Naive B cell (primary cell): ENCODE measurements around the gene HKDC1. TPM values are rescaled to one million over a fixed set of nuclear protein-coding genes. Genes with fewer than 3 reads are reported as not detected.

Experiments
- ATAC-seq, 2 donors: fragments of 150-1000 bp; cut with Tn5 transposase; 2 replicates each; pipeline ENCODE4 v1.10.0; 2021; ENCODE audit warnings: low read depth in 2 of 2, mild to moderate bottlenecking in 2 of 2, moderate library complexity in 2 of 2
- DNase-seq: peaks from one replicate; pipeline ENCODE4 v3.0.0; 2022
- H3K27ac Mint-ChIP-seq, 6 donors: one replicate each; pipeline ENCODE4 v1.8.0; 2020 to 2022; ENCODE audit warnings: mild to moderate bottlenecking in 6 of 6, mixed read lengths in 6 of 6, moderate library complexity in 5 of 6, inconsistent platforms in 2 of 6
- H3K27me3 Mint-ChIP-seq, 3 donors: one replicate each; pipeline ENCODE4 v1.8.0; 2021 to 2022; ENCODE audit warnings: mixed read lengths in 3 of 3, mild to moderate bottlenecking in 1 of 3
- H3K36me3 Mint-ChIP-seq, 2 donors: one replicate each; pipeline ENCODE4 v1.8.0; 2020 to 2022; ENCODE audit warnings: mixed read lengths in 2 of 2, inconsistent platforms in 1 of 2, mild to moderate bottlenecking in 1 of 2
- H3K4me1 Mint-ChIP-seq, 3 donors: one replicate each; pipeline ENCODE4 v1.8.0; 2020 to 2022; ENCODE audit warnings: mixed read lengths in 3 of 3, inconsistent platforms in 1 of 3, mild to moderate bottlenecking in 1 of 3, moderate library complexity in 1 of 3
- H3K4me3 Mint-ChIP-seq, 8 donors: one replicate each; pipeline ENCODE4 v1.8.0; 2020 to 2022; ENCODE audit warnings: mild to moderate bottlenecking in 8 of 8, mixed read lengths in 8 of 8, moderate library complexity in 8 of 8, inconsistent platforms in 2 of 8
- H3K9me3 Mint-ChIP-seq, 7 donors: one replicate each; pipeline ENCODE4 v1.8.0; 2020 to 2022; ENCODE audit warnings: mixed read lengths in 7 of 7, mild to moderate bottlenecking in 5 of 7, inconsistent platforms in 2 of 7, moderate library complexity in 1 of 7
- polyA plus RNA-seq, 6 donors: library from polyadenylated mRNA; unstranded; fragments of 300-500 nt; fragmentation: Illumina TruSeq; gene quantifications; one replicate each; pipeline ENCODE4 v1.2.3, GENCODE V29; 2021; ENCODE audit warnings: low read depth in 6 of 6

HKDC1 gene
- polyA plus RNA-seq, 6 donors from 2014 or later, result not detected

- peaks cover 0 to 12% of the 10 kb centered on the region in 2 donors for H3K36me3 Mint-ChIP-seq
- H3K27me3 Mint-ChIP-seq, result no peaks in the 10 kb centered on the region
- no peak overlapping the region for H3K27ac Mint-ChIP-seq
- H3K9me3 Mint-ChIP-seq, result peaks cover 0 to 9% (median 5%) of the 10 kb centered on the region in 7 donors
- DNase-seq (no peak), ATAC-seq (no peak)
- no peak overlapping the region for H3K4me3 Mint-ChIP-seq
- no peaks in the 10 kb centered on the region for H3K4me1 Mint-ChIP-seq
Observed at GRCh38 chr10:69254877-69255276, 34.7 kb downstream of the HKDC1 start.

GRCh38 chr10:69259547-69260243 lies 39.6 kb downstream of the HKDC1 start:
- H3K4me3 Mint-ChIP-seq, result no peak overlapping the region
- H3K36me3 Mint-ChIP-seq, result peaks cover 0 to 12% of the 10 kb centered on the region in 2 donors
- ATAC-seq (no peak), DNase-seq (no peak)
- H3K4me1 Mint-ChIP-seq, result no peaks in the 10 kb centered on the region
- peaks cover 0 to 5% (median 1%) of the 10 kb centered on the region in 3 donors for H3K27me3 Mint-ChIP-seq
- peak overlapping the region in 3 of 6 donors; percentile 40 to 71 (median 47) for H3K27ac Mint-ChIP-seq
- peaks cover 0 to 9% (median 3%) of the 10 kb centered on the region in 7 donors for H3K9me3 Mint-ChIP-seq

- H3K4me3 Mint-ChIP-seq, result no peak overlapping the region
Observed at GRCh38 chr10:69261184-69261583, 41.1 kb downstream of the HKDC1 start.

GRCh38 chr10:69262292-69262751 lies 42.2 kb downstream of the HKDC1 start:
- ATAC-seq (no peak), DNase-seq (no peak)
- Mint-ChIP-seq H3K27me3 (peaks cover 9 to 16% (median 12%) of the 10 kb centered on the region in 3 donors), H3K36me3 (peaks cover 0 to 12% of the 10 kb centered on the region in 2 donors), H3K9me3 (peaks cover 0 to 9% (median 3%) of the 10 kb centered on the region in 7 donors), H3K27ac (peak overlapping the region in 1 of 6 donors; percentile 55), H3K4me3 (no peak overlapping the region), H3K4me1 (no peaks in the 10 kb centered on the region)

More at GRCh38 chr10:69261184-69261583, 41.1 kb downstream of the HKDC1 start:
- no peak for ATAC-seq
- Mint-ChIP-seq H3K27me3 (peaks cover 5 to 12% (median 8%) of the 10 kb centered on the region in 3 donors), H3K9me3 (peaks cover 0 to 9% (median 3%) of the 10 kb centered on the region in 7 donors), H3K4me1 (no peaks in the 10 kb centered on the region), H3K36me3 (peaks cover 0 to 12% of the 10 kb centered on the region in 2 donors), H3K27ac (no peak overlapping the region)
- no peak for DNase-seq

- no peaks in the 10 kb centered on the region for H3K4me1 Mint-ChIP-seq
- DNase-seq, result no peak
- no peak for ATAC-seq
Observed at GRCh38 chr10:69265521-69265920, 45.4 kb downstream of the HKDC1 start.

GRCh38 chr10:69268761-69269416 lies 48.8 kb downstream of the HKDC1 start:
- Mint-ChIP-seq H3K4me3 (no peak overlapping the region), H3K9me3 (no peaks in the 10 kb centered on the region), H3K27me3 (peaks cover 12 to 25% (median 13%) of the 10 kb centered on the region in 3 donors), H3K36me3 (no peaks in the 10 kb centered on the region), H3K4me1 (peaks cover 0 to 4% (median 0%) of the 10 kb centered on the region in 3 donors), H3K27ac (peak overlapping the region in 1 of 6 donors; percentile 37)
- DNase-seq (no peak), ATAC-seq (no peak)

More at GRCh38 chr10:69265521-69265920, 45.4 kb downstream of the HKDC1 start:
- Mint-ChIP-seq H3K27ac (no peak overlapping the region), H3K27me3 (peaks cover 12 to 25% (median 18%) of the 10 kb centered on the region in 3 donors), H3K4me3 (no peak overlapping the region), H3K9me3 (no peaks in the 10 kb centered on the region), H3K36me3 (no peaks in the 10 kb centered on the region)

- H3K9me3 Mint-ChIP-seq, result no peaks in the 10 kb centered on the region
- peak overlapping the region in 1 of 6 donors; percentile 40 for H3K27ac Mint-ChIP-seq
- no peak for DNase-seq
Observed at GRCh38 chr10:69269761-69270160, 49.6 kb downstream of the HKDC1 start.

GRCh38 chr10:69270990-69271389 lies 50.9 kb downstream of the HKDC1 start:
- Mint-ChIP-seq H3K4me1 (peaks cover 0 to 4% (median 0%) of the 10 kb centered on the region in 3 donors), H3K27me3 (peaks cover 0 to 17% (median 13%) of the 10 kb centered on the region in 3 donors), H3K9me3 (no peaks in the 10 kb centered on the region), H3K36me3 (no peaks in the 10 kb centered on the region), H3K27ac (peak overlapping the region in 1 of 6 donors; percentile 1), H3K4me3 (no peak overlapping the region)
- ATAC-seq, result no peak
- DNase-seq, result no peak

More at GRCh38 chr10:69269761-69270160, 49.6 kb downstream of the HKDC1 start:
- Mint-ChIP-seq H3K27me3 (peaks cover 10 to 25% (median 13%) of the 10 kb centered on the region in 3 donors), H3K36me3 (no peaks in the 10 kb centered on the region), H3K4me3 (no peak overlapping the region), H3K4me1 (peaks cover 0 to 4% (median 0%) of the 10 kb centered on the region in 3 donors)
- no peak for ATAC-seq

- H3K36me3 Mint-ChIP-seq, result no peaks in the 10 kb centered on the region
- DNase-seq, result no peak
- peaks cover 0 to 8% (median 7%) of the 10 kb centered on the region in 3 donors for H3K27me3 Mint-ChIP-seq
- no peak overlapping the region for H3K4me3 Mint-ChIP-seq
- H3K9me3 Mint-ChIP-seq, result no peaks in the 10 kb centered on the region
- ATAC-seq, result no peak
- no peak overlapping the region for H3K27ac Mint-ChIP-seq
- H3K4me1 Mint-ChIP-seq, result peaks cover 0 to 4% (median 0%) of the 10 kb centered on the region in 3 donors
Observed at GRCh38 chr10:69272624-69273023, 52.5 kb downstream of the HKDC1 start.

- Mint-ChIP-seq H3K4me3 (no peak overlapping the region), H3K4me1 (peaks cover 8 to 21% (median 17%) of the 10 kb centered on the region in 3 donors)
- ATAC-seq, result no peak
Observed at GRCh38 chr10:69275444-69275843, 55.3 kb downstream of the HKDC1 start.

GRCh38 chr10:69276503-69276902 lies 56.4 kb downstream of the HKDC1 start:
- H3K27me3 Mint-ChIP-seq, result peaks cover 0 to 2% (median 0%) of the 10 kb centered on the region in 3 donors
- no peaks in the 10 kb centered on the region for H3K9me3 Mint-ChIP-seq
- no peak for ATAC-seq
- no peak for DNase-seq
- no peak overlapping the region for H3K27ac Mint-ChIP-seq
- no peaks in the 10 kb centered on the region for H3K36me3 Mint-ChIP-seq
- H3K4me3 Mint-ChIP-seq, result no peak overlapping the region
- peaks cover 8 to 17% (median 17%) of the 10 kb centered on the region in 3 donors for H3K4me1 Mint-ChIP-seq

More at GRCh38 chr10:69275444-69275843, 55.3 kb downstream of the HKDC1 start:
- Mint-ChIP-seq H3K36me3 (no peaks in the 10 kb centered on the region), H3K27ac (no peak overlapping the region), H3K27me3 (no peaks in the 10 kb centered on the region), H3K9me3 (no peaks in the 10 kb centered on the region)
- DNase-seq, result no peak

GRCh38 chr10:69278446-69278963 lies 58.4 kb downstream of the HKDC1 start, which contains the start of gene HK1:
TSS of gene HK1 (plus strand) at chr10:69278496.
- H3K4me3 Mint-ChIP-seq, result peak within 1 kb of the TSS in 1 of 8 donors; percentile 18
- peak within 1 kb of the TSS in 3 of 6 donors; percentile 21 to 62 (median 31) for H3K27ac Mint-ChIP-seq
- H3K27me3 Mint-ChIP-seq, result peaks cover 0 to 5% (median 4%) of the 10 kb centered on the region in 3 donors
- no peaks in the 10 kb centered on the region for H3K9me3 Mint-ChIP-seq
- peaks cover 8 to 17% (median 17%) of the 10 kb centered on the region in 3 donors for H3K4me1 Mint-ChIP-seq
- DNase-seq, result no peak
- no peak for ATAC-seq
- no peaks in the 10 kb centered on the region for H3K36me3 Mint-ChIP-seq

GRCh38 chr10:69279110-69279509 lies 59.0 kb downstream of the HKDC1 start:
- ATAC-seq, result peak; percentile 63 to 69
- no peak for DNase-seq
- Mint-ChIP-seq H3K4me3 (peak overlapping the region in 1 of 8 donors; percentile 18), H3K36me3 (no peaks in the 10 kb centered on the region), H3K27me3 (peaks cover 0 to 5% (median 4%) of the 10 kb centered on the region in 3 donors), H3K27ac (peak overlapping the region in 2 of 6 donors; percentile 31 to 62), H3K9me3 (no peaks in the 10 kb centered on the region), H3K4me1 (peaks cover 8 to 17% (median 17%) of the 10 kb centered on the region in 3 donors)
